ENCODE results near the gene RCAN2.

DNA sequence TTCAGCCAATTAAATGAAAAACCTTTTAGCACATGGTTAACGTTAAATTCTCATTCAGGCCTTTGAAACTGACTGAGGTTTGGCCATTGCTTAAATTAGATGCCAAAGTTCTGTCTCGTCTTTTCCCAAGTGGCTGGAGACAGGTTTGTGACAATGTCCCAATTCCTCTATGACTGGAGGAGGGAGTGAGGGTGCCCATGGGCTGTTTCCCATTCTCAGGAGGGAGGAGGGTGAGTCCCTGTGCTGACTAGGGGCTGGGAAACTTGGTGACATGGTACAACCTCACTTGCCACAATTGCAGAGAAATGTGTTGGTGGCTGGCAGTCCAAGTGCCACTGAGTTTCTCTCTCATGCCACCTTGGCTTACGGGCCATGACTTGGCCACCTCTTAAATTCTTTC lies 256.5 kb downstream of the RCAN2 start:
- no peak for TF ChIP-seq EZH2 (IDR thresholded peaks at IDR 0.05; ENCODE audit: borderline replicate concordance, insufficient read depth, low read length, poor library complexity, severe bottlenecking)
- TF ChIP-seq, protein P1, sequence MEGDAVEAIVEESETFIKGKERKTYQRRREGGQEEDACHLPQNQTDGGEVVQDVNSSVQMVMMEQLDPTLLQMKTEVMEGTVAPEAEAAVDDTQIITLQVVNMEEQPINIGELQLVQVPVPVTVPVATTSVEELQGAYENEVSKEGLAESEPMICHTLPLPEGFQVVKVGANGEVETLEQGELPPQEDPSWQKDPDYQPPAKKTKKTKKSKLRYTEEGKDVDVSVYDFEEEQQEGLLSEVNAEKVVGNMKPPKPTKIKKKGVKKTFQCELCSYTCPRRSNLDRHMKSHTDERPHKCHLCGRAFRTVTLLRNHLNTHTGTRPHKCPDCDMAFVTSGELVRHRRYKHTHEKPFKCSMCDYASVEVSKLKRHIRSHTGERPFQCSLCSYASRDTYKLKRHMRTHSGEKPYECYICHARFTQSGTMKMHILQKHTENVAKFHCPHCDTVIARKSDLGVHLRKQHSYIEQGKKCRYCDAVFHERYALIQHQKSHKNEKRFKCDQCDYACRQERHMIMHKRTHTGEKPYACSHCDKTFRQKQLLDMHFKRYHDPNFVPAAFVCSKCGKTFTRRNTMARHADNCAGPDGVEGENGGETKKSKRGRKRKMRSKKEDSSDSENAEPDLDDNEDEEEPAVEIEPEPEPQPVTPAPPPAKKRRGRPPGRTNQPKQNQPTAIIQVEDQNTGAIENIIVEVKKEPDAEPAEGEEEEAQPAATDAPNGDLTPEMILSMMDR (IDR thresholded peaks at IDR 0.05; ENCODE audit: poor library complexity, severe bottlenecking), result no peak
